SIG-M5 treated with dmso at 0.1 percent for 504 hours (cell line): Measurements from ENCODE around the gene KIF26A.

Source experiments
- DNase-seq: peaks from one replicate; lab custom pipeline; 2025; ENCODE audit not compliant: unreplicated experiment; lab: John Stamatoyannopoulos, UW

Gene KIF26A

GRCh38 chr14:104130974-104131651 is 7.3 kb upstream of the KIF26A start:
- DNase-seq: peak; percentile 32

- DNase-seq: no peak
These were observed 6.2 kb upstream of the KIF26A start for GRCh38 chr14:104131968-104132732.

DNA sequence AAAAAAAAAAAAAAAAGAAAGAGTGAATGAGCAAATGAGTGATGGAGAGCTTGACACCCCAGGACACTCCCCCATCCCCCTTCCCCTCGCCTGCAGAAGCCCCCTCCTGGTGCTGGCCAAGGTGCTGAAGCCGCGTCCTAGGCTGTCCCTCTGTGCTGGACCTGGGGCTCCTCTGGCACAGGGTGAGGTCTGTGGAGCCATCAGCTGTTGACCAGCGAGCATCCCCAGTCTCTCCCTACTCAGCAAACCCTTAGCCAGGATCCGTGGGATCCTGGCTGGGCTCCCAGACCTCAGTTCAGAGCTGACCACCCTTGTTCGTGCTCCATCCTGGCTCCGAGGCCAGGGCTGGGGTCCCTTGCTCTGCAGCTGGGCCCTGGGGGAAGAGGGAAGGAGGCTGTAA is 5.4 kb upstream of the KIF26A start:
- DNase-seq: no peak

- DNase-seq: no peak
These were observed 4.9 kb upstream of the KIF26A start for GRCh38 chr14:104133496-104133895.

DNA sequence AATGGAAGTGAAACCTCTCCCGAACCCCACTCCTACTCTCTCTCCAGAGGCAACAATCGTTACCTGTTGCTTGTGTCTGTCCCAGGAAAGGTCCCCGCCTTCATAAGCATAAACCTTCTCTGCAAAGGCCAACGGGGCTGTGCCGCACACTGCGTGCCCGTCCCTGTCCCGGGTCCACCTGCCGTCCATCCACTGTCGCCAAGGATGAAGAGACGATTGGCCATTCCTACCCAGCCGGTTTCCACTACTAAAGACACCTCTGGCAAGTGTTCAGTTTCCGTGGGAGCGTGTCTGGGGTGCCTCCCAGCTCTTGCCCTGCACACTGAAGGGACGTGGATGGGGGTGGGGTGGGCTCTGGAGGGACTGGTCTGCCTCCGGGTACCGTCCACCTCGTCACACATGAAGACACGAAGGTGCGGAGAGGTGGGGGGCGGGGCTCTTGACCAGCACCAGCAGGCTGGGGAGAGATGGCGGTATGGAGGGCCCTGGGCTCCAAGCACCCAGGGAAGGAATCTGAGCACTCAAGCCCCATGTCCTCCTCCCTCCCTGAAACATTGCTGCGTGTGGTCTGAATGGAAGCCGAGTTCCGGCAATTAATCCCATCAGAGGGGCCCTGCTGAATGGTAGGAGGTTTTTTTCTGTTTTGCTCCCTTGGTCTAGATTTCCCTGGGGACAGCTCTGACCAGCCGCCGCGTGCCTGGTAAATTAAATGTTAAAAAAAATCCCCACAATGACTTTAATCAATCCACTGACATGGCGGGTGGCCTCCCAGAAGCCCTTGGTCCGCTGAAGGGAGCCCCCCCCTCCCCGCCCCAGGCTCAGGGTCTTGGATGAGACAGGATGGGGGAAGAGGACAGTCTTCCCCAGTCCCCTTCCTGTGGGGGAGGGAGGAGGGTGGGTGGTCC is 4.1 kb upstream of the KIF26A start:
- DNase-seq: no peak

DNA sequence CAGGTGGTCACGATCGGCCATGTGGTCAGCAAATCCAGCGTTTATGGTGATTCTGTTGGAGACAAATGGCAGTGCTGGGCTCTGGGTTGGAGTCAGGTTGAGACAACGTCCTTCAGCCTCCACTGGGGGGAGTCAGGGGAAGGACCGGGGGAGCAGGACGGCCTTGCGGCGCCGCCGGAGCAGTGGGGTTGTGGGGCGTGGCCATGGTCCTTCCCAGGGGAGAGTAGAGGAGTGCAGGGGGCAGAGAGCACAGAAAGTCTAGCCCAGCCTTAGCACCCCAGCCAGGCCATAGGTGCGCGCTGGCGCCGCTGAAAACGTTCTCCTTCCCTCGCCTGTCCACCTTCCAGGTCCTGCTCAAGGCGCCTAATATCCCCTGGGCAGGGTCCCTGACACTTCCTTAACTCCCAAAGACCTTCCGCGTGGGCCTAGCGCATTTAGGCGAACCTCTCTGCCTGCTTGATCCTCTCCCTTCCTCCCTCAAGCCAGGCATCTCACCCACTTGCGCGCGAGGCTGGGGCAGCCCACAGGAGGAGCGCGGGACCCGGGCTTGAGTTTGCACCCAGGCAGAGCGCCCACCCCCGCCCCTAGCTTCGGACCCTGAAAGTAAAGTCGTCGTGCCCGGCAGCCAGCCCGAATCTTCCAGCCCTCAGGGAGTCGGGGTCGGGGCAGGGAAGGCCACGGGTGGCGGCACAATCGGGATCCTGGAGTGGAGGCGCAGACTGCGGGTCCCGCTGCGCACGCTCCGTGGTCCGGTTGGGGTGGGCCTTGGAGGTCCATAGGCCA is 3.1 kb upstream of the KIF26A start:
- DNase-seq: peak; percentile 26

- DNase-seq: no peak
These were observed 2.4 kb upstream of the KIF26A start for GRCh38 chr14:104135904-104136471.

GRCh38 chr14:104136472-104137296 is 1.7 kb upstream of the KIF26A start:
- no peak for DNase-seq

GRCh38 chr14:104137297-104138097 is 890 bp upstream of the KIF26A start:
- peak; percentile 56 for DNase-seq

DNA sequence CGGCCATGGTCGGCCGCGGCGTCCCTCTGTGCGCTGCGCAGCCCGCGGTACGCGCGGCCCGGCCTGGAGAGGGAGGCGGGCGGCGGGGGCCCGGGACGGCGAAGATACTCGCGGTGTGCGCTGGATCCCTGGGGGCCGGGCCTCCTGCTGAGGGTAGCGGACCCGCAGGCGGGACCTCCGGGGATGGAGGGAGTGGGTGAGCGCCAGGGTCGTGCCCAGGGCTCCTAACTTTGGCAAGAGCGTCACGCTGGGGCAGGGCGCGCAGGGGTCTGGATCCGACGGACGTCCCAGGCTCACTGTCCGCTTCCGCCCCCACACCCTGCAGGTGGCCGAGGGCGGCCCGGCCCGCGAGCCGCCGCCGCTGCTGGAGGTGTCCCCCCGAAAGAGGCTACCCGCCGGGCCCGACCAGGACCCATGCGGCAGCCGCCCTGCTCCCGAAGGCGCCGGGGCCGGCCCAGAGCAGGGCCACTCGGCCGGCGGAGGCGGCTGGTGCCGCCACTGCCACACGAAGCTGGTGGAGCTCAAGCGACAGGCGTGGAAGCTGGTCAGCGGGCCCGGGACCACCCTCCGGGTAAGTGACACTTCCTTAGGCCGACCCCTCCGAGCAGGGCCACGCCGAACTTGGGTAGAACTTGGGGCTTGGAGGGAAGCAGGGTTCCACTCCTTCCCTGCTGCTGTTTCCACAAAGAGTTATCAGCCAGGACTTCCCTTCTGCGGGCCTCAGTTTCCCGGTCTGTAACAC is 502 bp downstream of the KIF26A start:
- no peak for DNase-seq

DNA sequence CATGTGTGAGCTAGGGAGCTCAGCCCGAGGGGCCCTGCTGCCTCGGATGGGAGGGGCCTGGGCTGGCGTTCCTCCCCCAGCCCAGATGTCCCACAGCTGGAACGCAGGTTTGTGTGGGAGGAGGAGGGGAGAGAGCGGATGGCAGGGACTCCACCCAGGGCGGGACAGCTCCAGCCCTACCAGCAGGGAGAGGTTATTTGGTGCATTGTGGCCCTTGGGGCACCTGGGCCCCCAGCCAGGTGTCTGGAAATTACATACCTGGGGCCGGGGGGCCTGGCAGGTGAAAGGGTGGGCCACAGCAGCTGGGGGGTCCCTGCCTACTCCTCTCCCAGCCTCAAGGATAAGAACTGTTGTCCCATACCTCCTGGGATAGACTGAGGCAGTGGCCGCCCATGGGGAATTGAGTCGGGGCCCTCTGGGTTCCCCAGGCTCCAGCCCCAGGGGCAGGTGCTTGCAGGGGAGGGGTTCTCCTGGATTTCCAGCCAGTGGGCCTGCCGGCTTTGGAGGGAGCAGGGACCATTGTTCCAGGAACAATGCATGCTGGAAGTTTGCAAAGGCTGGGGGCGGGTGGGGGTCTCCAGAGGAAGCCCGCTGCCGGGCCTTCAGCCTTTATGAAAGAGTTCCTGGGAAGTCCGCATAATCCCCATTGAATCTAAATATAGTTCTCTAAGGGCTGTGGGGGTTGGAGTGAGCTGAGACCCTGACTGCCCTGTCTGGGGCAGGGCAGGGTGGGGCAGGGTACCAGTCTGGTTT is 1.2 kb downstream of the KIF26A start:
- no peak for DNase-seq

DNA sequence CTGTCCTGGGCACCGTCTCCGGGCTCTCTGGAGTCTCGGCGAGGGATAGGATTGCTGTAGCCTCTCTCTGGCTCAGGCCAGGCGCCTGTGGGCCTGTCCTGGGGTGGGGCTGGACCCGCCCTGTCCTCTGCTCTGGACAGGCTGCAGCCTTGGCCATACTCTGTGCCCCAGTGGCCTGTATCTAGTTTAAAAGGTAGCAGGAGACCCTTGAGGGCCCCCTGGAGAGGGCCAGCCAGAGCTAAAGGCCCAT is 1.8 kb downstream of the KIF26A start:
- DNase-seq: no peak

GRCh38 chr14:104140463-104141331 is 2.3 kb downstream of the KIF26A start:
- no peak for DNase-seq

DNA sequence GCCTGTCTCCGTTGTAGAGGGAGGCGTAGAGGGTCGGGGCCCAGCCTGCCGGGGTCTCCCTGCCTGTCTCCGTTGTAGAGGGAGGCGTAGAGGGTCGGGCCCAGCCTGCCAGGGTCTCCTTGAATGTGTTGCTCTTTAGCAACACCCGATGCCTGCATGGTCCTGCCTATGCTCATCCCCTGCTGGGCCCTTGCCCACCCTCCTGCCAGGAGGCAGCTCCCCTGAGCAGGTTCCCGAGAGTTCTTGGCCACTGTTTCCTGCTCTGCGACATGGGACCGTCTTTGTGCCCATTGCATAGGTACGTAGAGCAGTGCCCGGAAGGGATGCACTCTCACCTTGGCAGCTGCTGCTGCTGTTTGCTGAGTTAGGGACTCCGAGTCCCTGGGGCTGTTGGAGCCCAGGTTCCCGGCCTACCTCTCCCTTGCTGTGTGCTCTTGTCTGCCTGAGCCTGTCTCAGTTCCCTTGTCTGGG is 3.3 kb downstream of the KIF26A start:
- no peak for DNase-seq

DNA sequence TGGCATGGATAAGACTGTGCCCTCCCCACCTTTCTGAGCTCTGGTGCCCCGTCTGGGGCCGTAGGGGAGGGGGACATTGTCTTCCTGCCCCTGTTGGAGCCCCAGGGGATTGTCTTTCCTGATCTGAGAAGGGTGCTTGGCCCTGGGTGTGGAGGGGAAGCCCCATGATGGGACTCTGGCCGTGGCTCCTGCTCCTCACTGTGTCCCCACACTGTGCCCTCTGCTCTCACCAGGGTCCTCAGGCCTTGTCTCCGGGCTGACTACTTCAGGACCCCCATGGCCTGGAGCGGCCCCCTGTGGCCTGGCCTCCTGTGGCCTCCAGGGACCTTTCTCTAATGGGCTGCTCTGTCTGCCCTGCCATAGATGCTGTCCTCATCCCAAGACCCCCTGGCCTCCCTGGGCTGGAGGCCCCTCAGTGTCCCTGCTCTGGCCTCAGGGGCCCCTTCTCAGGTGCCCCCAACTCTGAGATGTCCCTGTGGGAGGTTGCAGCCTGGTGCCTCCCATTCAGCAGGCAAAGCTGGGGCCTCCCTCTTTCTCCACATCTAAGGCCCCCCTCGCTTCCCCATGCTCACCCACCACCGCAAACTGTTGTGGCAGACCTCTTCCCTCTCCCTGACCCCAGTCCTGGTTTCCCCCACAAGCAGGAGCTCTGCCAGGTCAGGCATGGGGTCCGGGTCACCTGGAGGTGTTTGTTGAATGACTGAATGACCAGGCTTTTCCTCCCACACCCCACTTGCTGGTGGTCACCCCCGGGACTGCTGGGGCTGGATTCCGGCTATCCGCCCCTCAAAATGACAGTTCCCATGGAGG is 4.0 kb downstream of the KIF26A start:
- DNase-seq: no peak

GRCh38 chr14:104142946-104143470 is 4.6 kb downstream of the KIF26A start:
- DNase-seq: no peak
